Ishikawa (cell line): ENCODE data around the gene MTHFD1L.

Experiments
- TAF1 ChIP-seq: IDR thresholded peaks from 2 replicates; pipeline ENCODE4 v1.6.1; 2012; ENCODE audit warnings: low read depth, mild to moderate bottlenecking
- TF ChIP-seq, protein P1 (sequence below): IDR thresholded peaks from 2 replicates; pipeline ENCODE4 v1.6.1; 2012

DNA sequence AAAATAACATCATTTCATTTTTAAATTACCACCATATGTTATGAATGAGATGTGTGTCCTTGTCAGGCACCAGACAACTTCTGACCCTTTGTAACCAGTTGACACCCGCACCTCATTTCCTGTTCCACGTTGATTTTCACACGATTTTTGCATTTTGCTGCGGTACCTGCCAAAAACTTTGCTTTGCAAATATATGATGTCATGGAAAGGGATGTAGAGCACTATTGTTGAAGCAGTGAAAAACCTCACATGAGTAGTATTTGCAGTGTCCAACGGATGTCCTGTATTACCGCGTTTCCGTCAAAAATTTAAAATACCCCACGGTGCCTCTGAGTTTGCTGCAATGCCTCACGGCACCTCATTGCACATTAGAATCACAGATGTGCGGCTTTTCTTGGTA lies 115.6 kb downstream of the MTHFD1L start:
- TF ChIP-seq, protein P1, sequence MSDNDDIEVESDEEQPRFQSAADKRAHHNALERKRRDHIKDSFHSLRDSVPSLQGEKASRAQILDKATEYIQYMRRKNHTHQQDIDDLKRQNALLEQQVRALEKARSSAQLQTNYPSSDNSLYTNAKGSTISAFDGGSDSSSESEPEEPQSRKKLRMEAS, result no peak
- no peak for TF ChIP-seq TAF1
